Left lung (tissue), 14 donors: ENCODE measurements around the gene UBAC2. TPM values are rescaled to one million over a fixed set of nuclear protein-coding genes. Genes with fewer than 3 reads are reported as not detected.

Experiments
- ATAC-seq: fragments of 200-7000 bp; cut with Tn5 transposase; one replicate; pipeline ENCODE4 v1.9.1; 2020; ENCODE audit warnings: moderate library complexity
- DNase-seq, 4 donors: peaks; one replicate each; pipeline ENCODE4 v3.0.0-alpha.2; 2013 to 2020
- H3K27ac ChIP-seq, 2 donors: fragments of 200-600 bp; sonication (generic) in 1 of 2; one replicate each; pipeline versions ENCODE4 v1.5.0 to v1.8.0; 2020 to 2021
- H3K27me3 ChIP-seq, 2 donors: fragments of 200-600 bp; sonication (generic) in 1 of 2; one replicate each; pipeline versions ENCODE4 v1.5.0 to v1.8.0; 2020 to 2021
- H3K36me3 ChIP-seq, 2 donors: fragments of 200-600 bp; sonication (generic) in 1 of 2; one replicate each; pipeline versions ENCODE4 v1.5.0 to v1.8.0; 2020 to 2021
- H3K4me1 ChIP-seq, 2 donors: fragments of 200-600 bp; one replicate each; pipeline ENCODE4 v1.8.0; 2021
- H3K4me3 ChIP-seq, 2 donors: fragments of 200-600 bp; sonication (generic) in 1 of 2; one replicate each; pipeline versions ENCODE4 v1.5.0 to v1.8.0; 2020 to 2021; ENCODE audit warnings: mild to moderate bottlenecking in 1 of 2
- H3K9me3 ChIP-seq, 2 donors: fragments of 200-600 bp; sonication (generic) in 1 of 2; one replicate each; pipeline versions ENCODE4 v1.5.0 to v1.8.0; 2020 to 2021
- intact Hi-C, 2 donors: fragments of 100-400 bp; cut with DNase I; formaldehyde crosslinking; loops; one replicate each; pipeline versions ENCODE4 v1.11.2 to v1.14.2; 2022
- long read RNA-seq, 12 donors: library from polyadenylated mRNA in 2 of 12; unstranded in 2 of 12; transcript quantifications; one replicate each; pipeline ENCODE4 v2.0.0 and lab custom pipeline, GENCODE V29; 2019 to 2026
- polyA plus RNA-seq, 6 donors: library from polyadenylated mRNA; unstranded; fragments of 120-200 nt; gene quantifications; one replicate each; pipeline ENCODE4 v1.2.1, GENCODE V29; 2013; ENCODE audit not compliant: insufficient read length in 6 of 6
- total RNA-seq, 2 donors: library from RNA; stranded (reverse); fragmentation: NEBNext Ultra II Directional; extraction: Animal tissue kit (Norgen Biotek cat#: 25700); gene quantifications; one replicate each; pipeline ENCODE4 v1.2.1, GENCODE V29; 2021
- TF ChIP-seq, protein P1 (sequence below), 2 donors: fragments of 200-600 bp; sonication (generic) in 1 of 2; IDR thresholded peaks; one replicate each; pipeline versions ENCODE4 v1.5.0 to v1.8.0; 2021; ENCODE audit warnings: antibody characterized with exemption in 2 of 2
- donor health status: DM: no; HTN: yes; CAD: no.
- donor health status: DM: no; HTN: no; CAD: no.

UBAC2 gene
- total RNA-seq (10 to 100 TPM; 56.1 to 57.4 TPM), polyA plus RNA-seq (10 to 100 TPM; 63.8 to 71.6 (median 67.7) TPM)
- long read RNA-seq, donor 1, transcript UBAC2-203 (9 exons, 1,375 nt), result major isoform, 22 of 33 reads
- long read RNA-seq, donor 1, partial matches to known transcripts, result 6 of 33 reads
- long read RNA-seq, donor 1, other reads (novel, unspliced or antisense), result 0 of 33 reads
- long read RNA-seq, donor 2, transcript UBAC2-203 (9 exons, 1,375 nt), result major isoform, 18 of 23 reads
- long read RNA-seq, donor 2, partial matches to known transcripts, result 0 of 23 reads
- long read RNA-seq, donor 2, other reads (novel, unspliced or antisense), result 5 of 23 reads
- long read RNA-seq, donor 3, transcript UBAC2-203 (9 exons, 1,375 nt), result major isoform, 21 of 21 reads
- long read RNA-seq, donor 3, partial matches to known transcripts, result 0 of 21 reads
- long read RNA-seq, donor 3, other reads (novel, unspliced or antisense), result 0 of 21 reads
- long read RNA-seq, donor 4, transcript UBAC2-203 (9 exons, 1,375 nt), result major isoform, 25 of 40 reads
- long read RNA-seq, donor 4, partial matches to known transcripts, result 2 of 40 reads
- long read RNA-seq, donor 4, other reads (novel, unspliced or antisense), result 13 of 40 reads
- long read RNA-seq, donor 5, transcript UBAC2-203 (9 exons, 1,375 nt), result major isoform, 25 of 53 reads
- long read RNA-seq, donor 5, partial matches to known transcripts, result 27 of 53 reads
- long read RNA-seq, donor 5, other reads (novel, unspliced or antisense), result 0 of 53 reads
- long read RNA-seq, donor 6, transcript UBAC2-203 (9 exons, 1,375 nt), result major isoform, 17 of 17 reads
- long read RNA-seq, donor 6, partial matches to known transcripts, result 0 of 17 reads
- long read RNA-seq, donor 6, other reads (novel, unspliced or antisense), result 0 of 17 reads
- long read RNA-seq, donor 7, transcript UBAC2-203 (9 exons, 1,375 nt), result major isoform, 26 of 27 reads
- long read RNA-seq, donor 7, partial matches to known transcripts, result 0 of 27 reads
- long read RNA-seq, donor 7, other reads (novel, unspliced or antisense), result 0 of 27 reads
- long read RNA-seq, donor 8, transcript UBAC2-203 (9 exons, 1,375 nt), result major isoform, 17 of 17 reads
- long read RNA-seq, donor 8, partial matches to known transcripts, result 0 of 17 reads
- long read RNA-seq, donor 8, other reads (novel, unspliced or antisense), result 0 of 17 reads
- long read RNA-seq, donor 9, result 0 reads
- long read RNA-seq, donor 10, transcript UBAC2-203 (9 exons, 1,375 nt), result major isoform, 37 of 49 reads
- long read RNA-seq, donor 10, partial matches to known transcripts, result 4 of 49 reads
- long read RNA-seq, donor 10, other reads (novel, unspliced or antisense), result 7 of 49 reads
- long read RNA-seq, donor 11, transcript UBAC2-203 (9 exons, 1,375 nt), result major isoform, 17 of 36 reads
- long read RNA-seq, donor 11, partial matches to known transcripts, result 19 of 36 reads
- long read RNA-seq, donor 11, other reads (novel, unspliced or antisense), result 0 of 36 reads
- long read RNA-seq, donor 12, transcript UBAC2-203 (9 exons, 1,375 nt), result major isoform, 20 of 22 reads
- long read RNA-seq, donor 12, partial matches to known transcripts, result 0 of 22 reads
- long read RNA-seq, donor 12, other reads (novel, unspliced or antisense), result 0 of 22 reads

DNA sequence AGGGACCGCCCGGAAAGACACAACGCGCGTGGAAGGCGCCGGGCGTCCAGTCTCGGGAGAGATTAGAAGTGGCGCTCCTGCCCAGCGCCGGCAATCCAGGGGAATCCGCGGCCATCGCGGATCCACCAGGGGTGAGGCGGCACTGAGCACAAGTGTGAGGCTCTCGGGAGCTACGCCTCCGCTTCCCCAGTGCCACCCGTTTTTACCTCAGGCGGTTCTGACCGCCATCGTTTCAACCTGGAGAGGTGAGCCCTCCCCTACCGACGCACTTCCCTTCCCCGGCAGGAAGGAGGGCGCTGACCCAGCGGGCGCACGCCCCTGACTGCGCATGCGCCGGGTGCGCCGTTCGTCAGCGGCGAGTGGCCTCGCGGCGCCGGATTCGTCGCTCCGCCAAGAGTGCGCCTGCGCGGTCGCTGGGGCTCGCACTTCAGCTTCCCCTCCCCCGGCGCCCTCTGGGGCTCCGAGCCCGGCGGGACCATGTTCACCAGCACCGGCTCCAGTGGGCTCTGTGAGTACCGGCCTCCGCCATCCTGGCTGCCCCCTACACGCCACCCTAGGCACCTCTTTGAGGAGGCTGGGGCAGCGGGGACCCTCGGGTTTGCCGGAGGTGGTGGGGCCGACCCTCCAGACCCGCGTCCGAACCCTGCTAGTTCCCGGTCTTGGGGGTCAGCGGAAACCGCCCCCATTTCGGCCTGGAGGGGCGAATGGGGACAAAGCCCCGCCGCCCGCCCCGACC lies at the start of gene UBAC2:
Gene UBAC2 (plus strand): TSS at position 423 of the 736 bp plus-strand sequence. CDS start 55 bp downstream, at position 478.
- peak within 1 kb of the TSS; percentile 95 to 97 for H3K27ac ChIP-seq
- H3K27me3 ChIP-seq, result no peaks in the 10 kb centered on the region
- H3K4me3 ChIP-seq, result peak within 1 kb of the TSS; percentile 94 to 99
- DNase-seq, result peak; percentile 95 to 99 (median 97)
- no peaks in the 10 kb centered on the region for H3K36me3 ChIP-seq
- intact Hi-C loops, result no loop called here
- H3K9me3 ChIP-seq, result no peaks in the 10 kb centered on the region
- peak; percentile 95 for ATAC-seq
- TF ChIP-seq, protein P1, sequence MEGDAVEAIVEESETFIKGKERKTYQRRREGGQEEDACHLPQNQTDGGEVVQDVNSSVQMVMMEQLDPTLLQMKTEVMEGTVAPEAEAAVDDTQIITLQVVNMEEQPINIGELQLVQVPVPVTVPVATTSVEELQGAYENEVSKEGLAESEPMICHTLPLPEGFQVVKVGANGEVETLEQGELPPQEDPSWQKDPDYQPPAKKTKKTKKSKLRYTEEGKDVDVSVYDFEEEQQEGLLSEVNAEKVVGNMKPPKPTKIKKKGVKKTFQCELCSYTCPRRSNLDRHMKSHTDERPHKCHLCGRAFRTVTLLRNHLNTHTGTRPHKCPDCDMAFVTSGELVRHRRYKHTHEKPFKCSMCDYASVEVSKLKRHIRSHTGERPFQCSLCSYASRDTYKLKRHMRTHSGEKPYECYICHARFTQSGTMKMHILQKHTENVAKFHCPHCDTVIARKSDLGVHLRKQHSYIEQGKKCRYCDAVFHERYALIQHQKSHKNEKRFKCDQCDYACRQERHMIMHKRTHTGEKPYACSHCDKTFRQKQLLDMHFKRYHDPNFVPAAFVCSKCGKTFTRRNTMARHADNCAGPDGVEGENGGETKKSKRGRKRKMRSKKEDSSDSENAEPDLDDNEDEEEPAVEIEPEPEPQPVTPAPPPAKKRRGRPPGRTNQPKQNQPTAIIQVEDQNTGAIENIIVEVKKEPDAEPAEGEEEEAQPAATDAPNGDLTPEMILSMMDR (IDR thresholded peaks at IDR 0.05), result peak in 1 of 2 donors; percentile 14
- H3K4me1 ChIP-seq, result peaks cover 11 to 45% of the 10 kb centered on the region in 2 donors

- no peak overlapping the region for H3K4me3 ChIP-seq
- no peaks in the 10 kb centered on the region for H3K36me3 ChIP-seq
- H3K27me3 ChIP-seq, result peaks cover 0 to 100% of the 10 kb centered on the region in 2 donors
- H3K4me1 ChIP-seq, result no peaks in the 10 kb centered on the region
- ATAC-seq (peak; percentile 33), DNase-seq (no peak)
- H3K9me3 ChIP-seq, result no peaks in the 10 kb centered on the region
- TF ChIP-seq, protein P1 (IDR thresholded peaks at IDR 0.05), result no peak
- intact Hi-C loops, result no loop called here
- H3K27ac ChIP-seq, result no peak overlapping the region
Measured at GRCh38 chr13:99151516-99151915, 49.1 kb upstream of the UBAC2 start.

- DNase-seq, result no peak
- no peaks in the 10 kb centered on the region for H3K36me3 ChIP-seq
- intact Hi-C loops, result no loop called here
- no peak for ATAC-seq
- peaks cover 1 to 98% of the 10 kb centered on the region in 2 donors for H3K27me3 ChIP-seq
- no peak overlapping the region for H3K4me3 ChIP-seq
- TF ChIP-seq, protein P1 (IDR thresholded peaks at IDR 0.05), result no peak
- no peaks in the 10 kb centered on the region for H3K9me3 ChIP-seq
- no peaks in the 10 kb centered on the region for H3K4me1 ChIP-seq
- H3K27ac ChIP-seq, result no peak overlapping the region
Measured at GRCh38 chr13:99153219-99153618, 47.4 kb upstream of the UBAC2 start.

GRCh38 chr13:99154064-99154463 lies 46.6 kb upstream of the UBAC2 start:
- no peak for ATAC-seq
- Histone ChIP-seq H3K4me3 (no peak overlapping the region), H3K27me3 (peaks cover 3 to 98% of the 10 kb centered on the region in 2 donors), H3K9me3 (no peaks in the 10 kb centered on the region), H3K27ac (no peak overlapping the region), H3K4me1 (no peaks in the 10 kb centered on the region), H3K36me3 (no peaks in the 10 kb centered on the region)
- no peak for DNase-seq
- TF ChIP-seq, protein P1 (IDR thresholded peaks at IDR 0.05), result no peak
- intact Hi-C loops, result no loop called here
